COR-L47 (cell line): Measurements from ENCODE around the gene MEMO1.
"Not testable (repeated sequence)": the region's sequence is repeated elsewhere in the genome, so short reads cannot be mapped to it uniquely, and the experiment has no call there.

Experiments used
- DNase-seq: peaks from one replicate; lab custom pipeline; 2025; lab: John Stamatoyannopoulos, UW

The MEMO1 gene

DNA sequence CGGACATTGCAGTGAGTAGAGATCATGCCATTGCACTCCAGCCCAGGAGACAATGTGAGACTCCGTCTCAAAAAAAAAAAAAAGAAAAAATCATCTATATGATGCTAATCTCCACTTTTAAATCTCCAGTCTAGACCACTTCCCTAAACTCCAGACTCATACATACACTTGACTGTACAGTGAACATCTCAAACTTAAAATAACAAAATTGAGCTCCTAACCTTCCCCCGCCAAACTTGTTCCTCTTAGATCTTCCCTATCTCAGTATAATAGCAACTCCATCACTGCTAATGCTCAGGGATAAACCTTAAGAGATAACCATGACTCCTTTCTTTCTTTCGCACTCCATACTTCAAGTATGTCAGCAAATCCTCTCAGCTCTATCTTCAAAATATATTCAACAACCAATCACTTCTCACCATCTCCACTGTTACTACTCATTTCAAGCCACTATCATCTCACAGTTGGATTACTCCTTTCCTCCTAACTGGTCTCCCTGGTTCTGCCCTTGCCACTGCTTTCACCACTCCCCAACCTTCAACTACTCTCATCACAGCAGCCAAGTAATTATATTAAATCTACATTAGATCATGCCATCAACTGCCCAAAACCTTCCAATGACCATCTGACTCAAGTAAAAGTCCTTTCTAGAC lies 12.0 kb downstream of the MEMO1 start:
- DNase-seq, result no peak

DNA sequence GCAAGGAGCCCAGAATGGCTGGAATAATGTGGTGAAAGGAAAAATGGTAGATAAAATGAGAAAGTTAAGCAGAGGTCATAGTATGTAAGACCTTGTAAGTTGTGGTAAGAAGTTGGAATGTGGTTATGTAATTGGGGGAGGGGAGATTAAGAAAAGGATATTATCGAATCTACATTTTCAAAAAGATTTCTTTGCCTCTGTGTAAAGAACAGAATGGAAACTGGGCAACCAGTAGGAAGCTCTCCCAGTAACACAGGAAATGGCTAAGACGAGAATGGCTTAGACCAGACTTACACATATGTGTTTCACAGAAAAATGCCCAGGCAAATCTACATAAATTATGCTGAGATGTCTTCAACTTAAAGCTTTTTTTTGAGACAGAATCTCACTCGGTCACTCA lies 13.2 kb downstream of the MEMO1 start:
- no peak for DNase-seq

DNA sequence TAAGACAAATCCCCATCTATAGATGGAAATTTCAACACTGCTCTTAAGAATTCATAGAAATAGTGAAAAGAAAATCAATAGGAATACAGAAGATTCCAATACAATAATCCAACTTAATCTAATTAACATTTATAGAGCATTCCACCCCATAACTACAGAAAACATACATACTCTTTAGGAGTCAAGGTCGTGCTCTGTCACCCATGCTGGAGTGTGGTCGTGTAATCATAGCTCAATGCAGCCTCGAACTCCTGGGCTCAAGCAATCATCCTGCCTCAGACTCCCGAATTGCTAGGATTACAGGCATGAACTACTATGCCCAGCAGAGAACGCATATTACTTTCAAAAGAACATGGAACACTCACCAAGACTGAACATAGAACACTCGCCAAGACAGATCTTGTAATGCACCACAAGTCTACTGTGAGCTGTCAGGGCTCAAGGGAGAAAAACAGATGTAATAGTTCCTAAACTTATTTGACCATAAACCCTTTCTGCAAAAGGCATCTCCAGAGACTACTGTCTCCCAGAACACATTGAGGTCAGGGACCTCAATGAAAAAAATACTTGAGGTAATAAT lies 14.1 kb downstream of the MEMO1 start:
- DNase-seq, result no peak

DNA sequence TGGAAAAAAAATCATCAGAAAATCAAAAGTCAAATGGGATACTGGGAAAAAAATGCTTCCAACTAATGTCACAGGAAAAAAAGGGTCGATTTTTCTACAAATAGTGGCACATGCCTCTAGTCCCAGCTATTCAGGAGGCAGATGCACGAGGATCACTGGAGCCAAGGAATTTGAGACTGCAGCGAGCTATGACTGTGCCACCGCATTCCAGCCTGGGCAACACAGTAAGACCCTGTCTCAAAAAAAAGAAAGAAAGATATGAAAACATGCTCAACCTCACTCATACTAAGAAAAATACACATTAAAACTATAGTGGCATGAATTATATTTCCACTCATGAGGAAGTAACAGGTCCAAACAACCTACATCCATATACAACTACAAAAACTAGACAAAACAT lies 17.9 kb downstream of the MEMO1 start:
- DNase-seq, result no peak

DNA sequence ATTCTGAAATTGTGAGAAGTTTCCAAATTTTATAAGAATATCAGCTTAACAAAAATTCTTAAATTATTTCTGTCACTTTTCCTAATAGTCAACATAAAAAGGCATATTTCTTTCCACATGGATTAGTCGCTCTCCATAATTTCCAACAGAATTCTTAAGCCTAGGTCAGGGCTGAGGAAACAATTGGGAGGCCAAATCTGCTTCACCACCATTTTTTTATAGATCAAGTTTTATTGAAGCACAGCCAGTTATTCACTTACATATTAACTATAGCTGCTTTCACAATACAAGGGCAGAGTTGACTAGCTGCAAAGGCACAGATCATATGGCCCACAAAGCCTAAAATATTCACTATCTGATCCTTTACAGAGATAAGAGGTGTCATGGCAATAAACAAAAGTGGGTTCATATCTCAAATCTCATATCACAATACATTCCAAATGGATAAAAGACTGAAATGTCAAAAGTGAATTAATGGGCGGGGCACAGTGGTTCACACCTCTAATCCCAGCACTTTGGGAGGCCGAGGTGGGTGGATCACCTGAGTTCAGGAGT lies 18.7 kb downstream of the MEMO1 start:
- no peak for DNase-seq

DNA sequence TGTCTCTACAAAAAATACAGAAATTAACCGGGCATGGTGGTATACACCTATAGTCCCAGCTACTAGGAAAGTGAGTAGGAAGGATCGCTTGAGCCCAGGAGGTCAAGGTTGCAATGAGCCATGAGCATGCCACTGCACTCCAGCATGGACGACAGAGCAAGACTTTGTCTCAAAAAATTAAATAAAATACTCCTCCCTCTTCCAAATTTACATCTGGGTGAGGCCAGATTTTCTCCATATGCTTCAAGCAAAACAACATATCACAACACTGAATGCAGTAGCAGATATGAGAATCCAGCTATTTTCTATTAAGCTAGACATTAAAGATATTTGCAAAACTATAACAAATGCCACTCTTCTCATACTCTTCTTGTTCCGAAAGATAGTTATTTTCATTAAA lies 20.9 kb downstream of the MEMO1 start:
- DNase-seq, result no peak

DNA sequence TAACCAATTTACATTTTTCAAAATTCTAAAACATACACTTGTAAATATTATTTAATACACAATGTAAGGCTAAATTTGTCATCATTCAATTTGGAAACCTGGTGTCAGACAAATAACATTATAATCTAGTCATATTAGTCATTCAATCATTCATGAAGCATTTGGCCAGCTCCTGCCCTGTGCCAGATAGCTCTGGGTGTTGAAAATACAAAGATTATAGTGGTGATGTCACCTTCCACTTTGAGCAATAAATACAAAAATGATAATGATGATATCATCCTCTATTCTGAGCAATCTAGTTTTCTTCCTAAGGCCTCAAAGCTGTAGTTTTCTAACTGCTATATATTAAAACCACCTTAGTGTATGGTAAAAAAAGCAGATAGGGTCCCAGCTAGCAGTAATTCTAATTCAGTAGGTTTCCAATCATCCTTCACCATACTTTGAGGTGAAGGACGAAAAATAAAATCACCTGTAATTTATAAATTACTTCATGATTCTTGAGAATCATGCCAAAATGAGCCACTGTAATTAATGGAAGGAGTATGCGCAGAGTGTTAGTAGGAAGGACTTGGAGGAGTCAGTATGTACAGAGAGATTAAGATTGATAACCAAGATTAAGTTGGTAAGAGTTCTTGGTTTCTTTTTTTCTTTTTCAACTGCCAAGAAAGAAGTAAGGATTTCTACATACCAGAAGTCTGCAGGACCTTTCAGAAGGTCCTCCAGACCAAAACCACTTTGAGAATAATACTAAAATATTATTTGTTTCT lies 23.2 kb downstream of the MEMO1 start:
- no peak for DNase-seq

DNA sequence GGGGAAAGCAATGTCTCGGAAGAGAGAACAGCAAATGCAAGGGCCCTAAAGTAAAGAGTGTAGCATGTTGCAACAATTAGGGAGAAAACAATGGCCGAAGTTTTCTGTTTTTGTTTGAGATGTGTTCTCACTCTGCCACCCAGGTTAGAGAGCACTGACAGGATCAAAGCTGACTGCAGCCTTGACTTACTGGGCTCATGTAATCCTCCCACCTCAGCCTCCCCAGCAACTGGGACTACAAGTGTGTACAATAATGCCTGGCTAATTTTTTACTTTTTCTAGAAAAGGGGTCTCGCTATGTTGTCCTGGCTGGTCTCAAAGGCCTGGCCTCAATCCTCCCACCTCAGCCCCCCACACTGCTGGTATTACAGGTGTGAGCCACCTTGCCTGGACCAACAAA lies 23.9 kb downstream of the MEMO1 start:
- no peak for DNase-seq

DNA sequence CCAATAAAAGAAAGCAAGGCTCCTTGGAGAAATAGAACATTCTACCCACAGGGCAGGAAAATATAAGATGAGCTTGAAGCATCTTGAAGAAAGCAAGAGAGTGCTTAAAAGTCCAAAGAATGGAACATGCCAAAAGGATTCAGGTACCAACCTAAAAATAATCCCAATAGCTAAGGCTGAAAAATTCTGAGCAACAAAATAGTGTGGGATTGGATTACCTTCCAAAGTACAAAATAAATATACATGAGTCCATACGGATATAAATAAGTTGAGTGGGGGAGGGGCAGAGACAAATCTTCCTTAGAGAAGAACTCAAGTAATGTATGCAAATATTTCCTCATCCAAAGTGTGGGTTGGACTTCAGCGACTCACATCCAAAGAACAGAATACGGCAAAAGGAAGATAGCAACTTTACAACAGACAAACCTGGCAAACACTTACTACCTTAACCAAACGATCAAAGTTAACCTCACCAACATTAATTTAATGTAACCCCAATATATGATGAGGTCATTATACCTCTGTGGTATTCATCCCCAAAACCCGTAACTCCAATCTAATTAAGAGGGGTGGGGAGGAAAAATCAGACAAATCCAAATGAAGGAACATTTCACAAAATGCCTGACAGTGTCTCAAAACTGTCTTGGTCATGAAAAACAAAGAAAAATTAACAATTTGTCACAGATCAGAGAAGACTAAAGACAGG lies 26.9 kb downstream of the MEMO1 start:
- DNase-seq, result no peak

DNA sequence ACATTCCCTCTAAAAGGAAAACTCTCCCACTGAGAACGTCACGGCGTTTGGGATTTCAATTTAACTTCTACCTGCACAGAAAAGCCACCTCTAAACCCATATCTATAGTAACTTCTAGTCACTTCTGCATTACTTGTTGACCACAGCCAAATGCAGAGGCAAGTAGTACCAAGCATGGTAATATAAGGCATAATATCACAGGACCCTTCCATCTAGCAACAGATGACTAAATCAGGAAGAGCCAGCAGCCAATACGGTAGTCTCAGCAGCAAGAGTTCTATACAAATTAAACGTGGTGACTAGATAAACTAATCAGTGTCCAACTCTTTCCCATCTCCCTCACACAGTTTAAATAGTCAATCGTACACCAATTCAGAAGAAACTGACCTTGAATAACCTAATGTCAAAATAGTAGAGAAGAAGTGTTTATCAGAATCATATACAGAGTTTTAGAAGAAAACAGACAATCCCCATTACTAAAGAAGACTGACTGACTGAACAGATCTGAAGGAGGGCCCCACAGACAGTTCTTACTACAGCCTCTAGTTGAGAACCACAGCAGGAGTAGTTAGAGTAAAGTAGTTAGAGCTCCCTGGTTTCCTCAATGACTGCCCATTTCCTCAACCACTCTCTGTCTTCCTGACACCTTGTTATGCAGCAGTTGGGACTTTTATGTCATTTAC lies 30.0 kb downstream of the MEMO1 start:
- DNase-seq, result no peak

DNA sequence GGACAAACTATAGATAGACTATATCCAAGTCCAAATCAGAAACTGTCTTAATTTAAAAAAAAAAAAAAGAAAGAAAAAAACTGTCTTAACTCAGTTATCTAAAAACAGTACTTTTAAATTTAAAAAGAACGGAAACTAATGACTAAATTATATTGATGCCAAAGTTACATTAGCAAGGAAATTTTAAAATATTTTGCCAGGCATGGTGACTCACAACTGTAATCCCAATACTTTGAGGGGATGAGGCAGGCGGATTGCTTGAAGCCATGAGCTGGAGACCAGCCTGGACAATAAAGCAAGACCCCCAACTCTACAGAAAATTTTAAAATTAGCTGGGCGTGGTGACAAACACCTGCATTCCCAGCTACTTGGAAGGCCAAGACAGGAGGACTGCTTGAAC lies 30.9 kb downstream of the MEMO1 start:
- no peak for DNase-seq

DNA sequence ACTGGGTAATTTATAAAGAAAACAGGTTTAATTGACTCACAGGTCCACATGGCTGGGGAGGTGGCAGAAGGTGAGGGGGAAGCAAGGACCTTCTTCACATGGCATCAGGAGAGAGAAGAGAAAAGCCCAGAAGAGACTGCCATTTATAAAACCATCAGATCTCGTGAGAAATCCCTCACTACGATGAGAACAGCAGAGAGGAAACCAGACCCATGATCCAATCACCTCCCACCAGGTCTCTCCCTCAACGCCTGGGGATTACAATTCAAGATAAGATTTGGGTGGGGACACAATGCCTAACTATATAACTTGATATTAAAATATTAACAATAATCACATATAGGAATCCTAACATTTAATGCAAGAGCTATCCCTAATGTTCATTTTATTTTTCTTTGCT lies 31.8 kb downstream of the MEMO1 start:
- no peak for DNase-seq

DNA sequence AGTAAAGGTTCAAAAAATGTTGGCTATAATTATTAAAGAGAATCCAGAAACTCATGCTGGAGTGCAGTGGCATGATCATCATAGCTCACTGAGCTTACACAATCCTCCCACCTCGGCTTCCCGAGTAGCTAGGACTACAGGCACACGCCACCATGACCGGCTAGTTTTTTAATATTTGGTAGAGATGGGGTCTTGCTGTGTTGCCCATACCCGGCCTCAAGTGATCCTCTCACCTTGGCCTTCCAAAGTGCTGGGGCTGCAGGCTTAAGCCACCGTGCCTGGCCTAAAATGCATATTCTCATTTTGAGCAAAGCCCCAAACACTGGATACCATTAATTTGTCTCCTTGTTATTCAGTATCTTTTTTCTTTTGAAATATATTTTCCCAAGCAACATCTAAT lies 32.4 kb downstream of the MEMO1 start:
- no peak for DNase-seq

DNA sequence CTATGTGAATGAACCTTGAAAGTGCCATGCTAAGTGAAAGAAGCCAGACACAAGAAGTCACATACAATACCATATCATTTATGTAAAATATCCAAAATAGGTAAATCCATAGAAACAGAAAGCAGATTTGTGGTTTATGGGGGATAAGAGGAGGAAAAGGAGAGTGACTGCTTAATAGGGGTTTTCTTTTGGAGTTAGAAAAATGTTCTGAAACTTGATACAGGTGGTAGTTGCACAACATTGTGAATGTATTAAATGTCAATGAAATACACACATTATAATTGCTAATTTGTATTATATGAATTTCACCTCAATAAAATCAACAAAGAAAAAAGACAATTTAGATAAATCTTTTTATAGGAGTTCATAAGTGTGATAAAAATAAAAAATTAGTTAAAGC lies 37.1 kb downstream of the MEMO1 start:
- no peak for DNase-seq

DNA sequence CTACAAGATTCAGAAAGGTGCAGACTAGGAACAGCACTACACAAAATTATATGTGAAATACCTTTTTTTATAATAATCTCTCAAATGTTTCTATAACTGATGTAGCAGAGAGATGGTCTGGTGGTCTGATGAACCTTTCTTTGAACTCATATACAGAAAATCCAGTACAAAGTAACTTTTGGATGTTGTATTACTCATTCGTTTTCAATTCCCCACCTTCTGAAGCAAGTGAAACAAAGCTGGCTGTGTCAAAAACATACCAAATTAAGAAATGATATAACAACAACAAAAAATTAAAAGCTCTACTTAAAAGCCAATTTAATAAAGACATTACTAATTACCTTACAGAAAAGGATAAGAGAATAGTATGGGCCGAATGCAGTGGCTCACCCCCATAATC lies 38.7 kb downstream of the MEMO1 start:
- DNase-seq, result no peak

DNA sequence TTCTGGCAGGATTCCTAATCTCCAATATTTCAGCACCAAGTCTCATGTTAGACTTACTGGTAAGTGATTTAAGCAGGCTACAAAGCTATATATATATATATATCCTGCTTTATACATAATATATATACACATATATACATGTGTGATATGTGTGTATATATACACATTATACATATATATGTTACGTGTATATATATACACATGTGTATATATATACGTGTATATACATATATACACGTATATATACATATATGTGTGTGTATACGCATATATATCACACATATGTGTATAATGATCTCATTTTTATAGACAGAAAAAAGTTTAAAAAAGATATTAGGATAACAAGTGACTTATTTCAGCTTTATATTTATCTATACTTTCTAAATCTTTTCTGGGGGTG lies 41.6 kb downstream of the MEMO1 start:
- DNase-seq, result no peak

DNA sequence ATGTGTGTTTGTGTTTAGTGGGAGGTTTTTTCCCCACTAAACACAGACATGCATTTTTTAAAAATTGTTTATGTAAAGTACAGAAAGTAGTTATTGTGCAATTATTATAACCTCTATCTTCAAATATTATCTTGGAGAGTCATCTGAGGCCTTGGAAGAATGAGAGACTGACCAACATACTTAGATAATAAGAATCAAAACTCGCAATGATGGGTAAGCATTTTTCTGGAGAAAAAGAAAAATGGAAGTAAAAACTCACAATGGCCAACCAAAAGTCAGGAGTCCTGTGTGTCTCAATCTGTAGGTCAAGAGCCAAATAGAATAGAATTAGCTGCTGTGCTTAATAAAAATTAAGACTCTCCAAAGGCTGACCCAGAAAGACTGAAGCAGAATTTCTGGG lies 43.0 kb downstream of the MEMO1 start:
- DNase-seq, result no peak

DNA sequence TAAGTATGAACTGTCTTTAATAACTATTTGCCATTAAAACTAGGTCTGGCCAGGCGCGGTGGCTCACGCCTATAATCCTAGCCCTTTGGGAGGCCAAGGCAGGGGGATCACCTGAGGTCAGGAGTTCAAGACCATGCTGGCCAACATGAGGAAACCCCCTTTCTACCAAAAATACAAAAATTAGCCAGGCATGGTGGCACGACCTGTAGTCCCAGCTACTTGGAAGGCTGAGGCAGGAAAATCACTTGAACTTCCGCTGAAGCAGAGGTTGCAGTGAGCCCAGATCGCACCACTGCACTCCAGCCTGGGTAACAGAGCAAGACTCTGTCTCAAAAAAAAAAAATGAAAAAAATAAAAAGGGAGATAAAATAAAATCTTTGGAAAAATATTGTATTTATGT lies 44.4 kb downstream of the MEMO1 start:
- DNase-seq, result not testable (repeated sequence)

DNA sequence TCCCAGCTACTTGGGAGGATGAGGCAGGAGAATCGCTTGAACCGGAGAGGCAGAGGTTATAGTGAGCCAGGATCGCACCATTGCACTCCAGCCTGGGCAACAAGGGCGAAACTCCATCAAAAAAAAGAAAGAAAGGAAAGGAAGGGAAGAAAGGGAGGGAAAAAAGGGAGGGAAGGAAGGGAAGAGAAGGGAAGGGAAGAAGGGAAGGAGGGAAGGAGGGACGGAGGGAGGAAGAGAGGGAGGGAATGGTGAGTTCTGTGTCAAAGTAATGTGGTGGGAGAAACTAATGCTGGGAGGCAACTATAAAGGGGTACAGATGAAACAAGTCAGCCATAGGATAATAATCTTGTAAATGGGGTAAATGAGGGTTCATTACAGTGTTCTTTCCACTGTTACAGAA lies 45.7 kb downstream of the MEMO1 start:
- no peak for DNase-seq

DNA sequence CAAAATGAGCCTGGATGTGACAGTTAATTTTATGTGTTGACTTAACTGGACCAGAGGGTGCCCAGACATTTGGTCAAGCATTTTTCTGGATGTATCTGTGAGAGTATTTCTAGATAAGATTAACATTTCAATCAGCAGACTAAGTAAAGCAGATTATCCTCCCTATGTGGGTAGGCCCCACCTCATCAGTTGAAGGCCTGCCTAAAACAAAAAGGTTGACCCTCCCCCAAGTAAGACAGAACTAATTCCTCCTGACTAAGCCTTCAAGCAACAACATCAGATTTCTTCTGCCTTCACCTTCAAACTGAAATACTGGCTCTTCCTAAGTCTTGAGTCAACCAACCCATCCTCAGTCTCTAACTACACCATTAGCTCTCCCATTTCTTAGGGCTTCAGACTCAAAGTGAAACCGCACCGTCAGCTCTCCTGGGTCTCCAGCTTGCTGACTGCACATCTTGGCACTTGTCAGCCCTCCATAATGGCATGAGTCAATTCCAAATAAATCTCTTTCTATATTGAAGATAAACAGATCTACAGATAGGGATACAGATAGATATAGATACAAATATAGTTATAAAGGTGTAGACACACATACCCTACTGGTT lies 47.9 kb downstream of the MEMO1 start:
- no peak for DNase-seq

DNA sequence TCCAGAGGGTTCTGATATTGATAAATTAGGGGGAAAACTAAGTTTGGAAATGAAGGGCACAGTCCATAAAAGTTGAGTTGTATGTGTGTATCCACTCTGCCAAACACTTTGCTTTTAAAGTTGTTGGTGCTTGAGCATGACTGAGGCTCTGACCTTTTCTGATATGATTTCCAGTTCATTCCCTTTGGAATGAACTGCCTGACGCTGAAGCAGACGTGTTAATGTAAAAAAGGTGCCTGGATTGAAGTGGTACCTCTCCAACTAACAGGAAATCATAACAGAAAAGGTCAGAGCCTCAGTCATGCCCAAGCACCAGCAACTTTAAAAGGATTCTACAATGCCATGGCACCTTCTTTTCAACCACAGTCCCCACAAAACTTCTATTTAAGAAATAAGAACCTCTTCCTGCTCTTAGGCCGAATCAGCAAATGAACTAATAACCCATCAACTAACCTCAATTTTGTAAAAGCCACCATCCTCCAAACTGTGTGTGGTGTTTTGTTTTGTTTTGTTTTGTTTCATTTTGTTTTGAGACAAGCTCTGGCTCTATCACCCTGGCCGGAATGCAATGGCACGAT lies 52.6 kb downstream of the MEMO1 start:
- DNase-seq, result no peak
